Liver (tissue), 9 donors: Measurements from ENCODE around the gene NDUFS7. TPM values are rescaled to one million over a fixed set of nuclear protein-coding genes. Genes with fewer than 3 reads are reported as not detected.

Experiments used
- DNase-seq: peaks from one replicate; pipeline ENCODE4 v3.0.0-alpha.2; 2017; ENCODE audit warnings: low spot score
- H3K27ac ChIP-seq, 2 donors: one replicate each; pipeline ENCODE4 v1.7.0; 2013; ENCODE audit warnings: inconsistent platforms in 2 of 2, low read length in 2 of 2, control low read depth in 1 of 2, low read depth in 1 of 2, mild to moderate bottlenecking in 1 of 2
- H3K27me3 ChIP-seq, 4 donors: one replicate each; pipeline versions ENCODE4 v1.6.1 to v1.7.0; 2013; ENCODE audit warnings: low read length in 3 of 4, inconsistent platforms in 1 of 4, mild to moderate bottlenecking in 1 of 4, moderate library complexity in 1 of 4; ENCODE audit not compliant: control insufficient read depth in 4 of 4, insufficient read depth in 4 of 4
- H3K36me3 ChIP-seq, 4 donors: one replicate each; pipeline versions ENCODE4 v1.6.1 to v1.7.0; 2013; ENCODE audit warnings: low read length in 3 of 4, mild to moderate bottlenecking in 3 of 4, low read depth in 1 of 4, moderate library complexity in 1 of 4; ENCODE audit not compliant: control insufficient read depth in 4 of 4, insufficient read depth in 3 of 4
- H3K4me1 ChIP-seq, 4 donors: one replicate each; pipeline versions ENCODE4 v1.6.1 to v1.7.0; 2013; ENCODE audit warnings: low read length in 3 of 4, mild to moderate bottlenecking in 3 of 4, moderate library complexity in 1 of 4; ENCODE audit not compliant: control insufficient read depth in 4 of 4, insufficient read depth in 4 of 4
- H3K4me3 ChIP-seq, 3 donors: one replicate each; pipeline versions ENCODE4 v1.6.1 to v1.7.0; 2013; ENCODE audit warnings: low read length in 3 of 3, control low read depth in 1 of 3, low read depth in 1 of 3, mild to moderate bottlenecking in 1 of 3
- H3K9ac ChIP-seq, 2 donors: one replicate each; pipeline ENCODE4 v1.7.0; 2013; ENCODE audit warnings: low read length in 2 of 2, mild to moderate bottlenecking in 2 of 2, moderate library complexity in 2 of 2, control low read depth in 1 of 2, low read depth in 1 of 2
- H3K9me3 ChIP-seq, 4 donors: one replicate each; pipeline versions ENCODE4 v1.6.1 to v1.7.0; 2013; ENCODE audit warnings: low read length in 3 of 4; ENCODE audit not compliant: control insufficient read depth in 4 of 4
- EGR1 ChIP-seq, 2 donors: IDR thresholded peaks; 2 replicates each; pipeline ENCODE4 v1.6.1; 2016 to 2018; ENCODE audit warnings: antibody characterized with exemption in 2 of 2, low read depth in 2 of 2
- FOXA1 ChIP-seq: IDR thresholded peaks from 2 replicates; pipeline ENCODE4 v1.6.1; 2016; ENCODE audit warnings: antibody characterized with exemption
- FOXA2 ChIP-seq: IDR thresholded peaks from 2 replicates; pipeline ENCODE4 v1.6.1; 2016; ENCODE audit warnings: antibody characterized with exemption
- GABPA ChIP-seq, 2 donors: IDR thresholded peaks in 1 of 2; conservative IDR thresholded peaks in 1 of 2; 2 replicates each; pipeline ENCODE4 v1.6.1; 2016; ENCODE audit warnings: antibody characterized with exemption in 2 of 2, mild to moderate bottlenecking in 1 of 2, moderate library complexity in 1 of 2
- HNF4A ChIP-seq, 2 donors: conservative IDR thresholded peaks; 2 replicates each; pipeline ENCODE4 v1.6.1; 2016; ENCODE audit warnings: antibody characterized with exemption in 2 of 2, mild to moderate bottlenecking in 2 of 2
- HNF4G ChIP-seq: IDR thresholded peaks from 2 replicates; pipeline ENCODE4 v1.6.1; 2016; ENCODE audit warnings: antibody characterized with exemption
- JUND ChIP-seq, 2 donors: IDR thresholded peaks; 2 replicates each; pipeline ENCODE4 v1.6.1; 2016; ENCODE audit warnings: antibody characterized with exemption in 2 of 2
- NR2F2 ChIP-seq: IDR thresholded peaks from 2 replicates; pipeline ENCODE4 v1.6.1; 2016; ENCODE audit warnings: antibody characterized with exemption
- RAD21 ChIP-seq, 2 donors: IDR thresholded peaks; 2 replicates each; pipeline ENCODE4 v1.6.1; 2016; ENCODE audit warnings: antibody characterized with exemption in 2 of 2, mild to moderate bottlenecking in 2 of 2
- RXRA ChIP-seq, 2 donors: IDR thresholded peaks; 2 replicates each; pipeline ENCODE4 v1.6.1; 2017 to 2018; ENCODE audit warnings: antibody characterized with exemption in 2 of 2, mild to moderate bottlenecking in 1 of 2
- SP1 ChIP-seq: IDR thresholded peaks from 2 replicates; pipeline ENCODE4 v1.6.1; 2018; ENCODE audit warnings: antibody characterized with exemption, mild to moderate bottlenecking
- TAF1 ChIP-seq: conservative IDR thresholded peaks from 2 replicates; pipeline ENCODE4 v1.6.1; 2016; ENCODE audit warnings: antibody characterized with exemption, mild to moderate bottlenecking
- YY1 ChIP-seq: IDR thresholded peaks from 2 replicates; pipeline ENCODE4 v1.6.1; 2016; ENCODE audit warnings: antibody characterized with exemption, mild to moderate bottlenecking
- WGBS: extraction: QIAGEN DNeasy Blood & Tissue Kit; methylation state at CpG from one replicate; pipeline ENCODE4 v1.1.7; 2013; 5-methylcytosine and 5-hydroxymethylcytosine counted together
- polyA plus RNA-seq, 2 donors: library from polyadenylated mRNA; stranded (reverse) in 1 of 2; unstranded in 1 of 2; fragments of 200-250 nt in 1 of 2; fragments of >200 nt in 1 of 2; fragmentation: Nextera tagmentation in 1 of 2; extraction: Ambion mirVana in 1 of 2; gene quantifications; one replicate each; pipeline versions ENCODE4 v1.2.1 to v1.2.3, GENCODE V29; 2013 to 2015
- total RNA-seq, 2 donors: library from RNA; depleted of rRNA; stranded (reverse); fragments of >200 nt; gene quantifications; one replicate each; pipeline ENCODE4 v1.2.3, GENCODE V29; 2014
- TF ChIP-seq, protein P1 (sequence below): fragments of 150-350 bp; IDR thresholded peaks from 2 replicates; pipeline ENCODE4 v1.5.1; 2017; ENCODE audit warnings: improper control_type of control experiment, low read depth, low read length; ENCODE audit not compliant: missing input control
- TF ChIP-seq, protein P2 (sequence below): IDR thresholded peaks from 2 replicates; pipeline ENCODE4 v1.6.1; 2016; ENCODE audit warnings: antibody characterized with exemption, mild to moderate bottlenecking
- TF ChIP-seq, protein P3 (sequence below): IDR thresholded peaks from 2 replicates; pipeline ENCODE4 v1.6.1; 2016; ENCODE audit warnings: antibody characterized with exemption
- TF ChIP-seq, protein P4 (sequence below): IDR thresholded peaks from 2 replicates; pipeline ENCODE4 v1.6.1; 2016; ENCODE audit warnings: antibody characterized with exemption
- TF ChIP-seq, protein P5 (sequence below): IDR thresholded peaks from 2 replicates; pipeline ENCODE4 v1.6.1; 2016; ENCODE audit warnings: antibody characterized with exemption
- donor health status: healthy.
- donor health status: healthy.
- donor health status: healthy.
- donor health status: healthy.
- donor health status: healthy.

NDUFS7 gene
- total and polyA plus RNA-seq, 4 donors: 54.4 to 185 (median 128) TPM

DNA sequence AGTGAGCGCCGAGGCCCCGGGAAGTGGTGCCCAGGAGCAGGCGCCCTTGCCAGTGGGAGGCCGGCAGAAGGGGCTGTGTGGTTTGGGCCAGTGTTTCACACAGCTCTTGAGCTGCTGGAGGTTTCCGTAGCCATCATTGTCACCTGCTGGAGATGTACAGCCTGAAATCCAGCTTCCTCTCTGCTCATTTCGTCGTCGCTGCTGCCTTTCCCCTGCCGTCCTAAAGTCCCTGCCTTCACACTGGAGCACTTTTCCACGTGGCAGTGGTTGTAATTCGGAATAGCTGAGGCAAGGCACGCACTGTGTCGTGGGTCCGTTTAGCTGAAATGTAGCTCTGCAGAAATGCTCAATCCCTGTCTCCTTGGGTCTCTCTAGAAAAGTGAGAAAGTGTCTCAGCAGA lies 36.9 kb downstream of the NDUFS7 start:
- Histone ChIP-seq H3K27me3 (no peaks in the 10 kb centered on the region), H3K4me3 (no peak overlapping the region), H3K36me3 (peaks cover 20 to 33% (median 27%) of the 10 kb centered on the region in 4 donors), H3K9ac (no peak overlapping the region), H3K9me3 (no peaks in the 10 kb centered on the region), H3K27ac (no peak overlapping the region), H3K4me1 (peaks cover 25 to 72% (median 51%) of the 10 kb centered on the region in 4 donors)
- TF ChIP-seq, protein P1, sequence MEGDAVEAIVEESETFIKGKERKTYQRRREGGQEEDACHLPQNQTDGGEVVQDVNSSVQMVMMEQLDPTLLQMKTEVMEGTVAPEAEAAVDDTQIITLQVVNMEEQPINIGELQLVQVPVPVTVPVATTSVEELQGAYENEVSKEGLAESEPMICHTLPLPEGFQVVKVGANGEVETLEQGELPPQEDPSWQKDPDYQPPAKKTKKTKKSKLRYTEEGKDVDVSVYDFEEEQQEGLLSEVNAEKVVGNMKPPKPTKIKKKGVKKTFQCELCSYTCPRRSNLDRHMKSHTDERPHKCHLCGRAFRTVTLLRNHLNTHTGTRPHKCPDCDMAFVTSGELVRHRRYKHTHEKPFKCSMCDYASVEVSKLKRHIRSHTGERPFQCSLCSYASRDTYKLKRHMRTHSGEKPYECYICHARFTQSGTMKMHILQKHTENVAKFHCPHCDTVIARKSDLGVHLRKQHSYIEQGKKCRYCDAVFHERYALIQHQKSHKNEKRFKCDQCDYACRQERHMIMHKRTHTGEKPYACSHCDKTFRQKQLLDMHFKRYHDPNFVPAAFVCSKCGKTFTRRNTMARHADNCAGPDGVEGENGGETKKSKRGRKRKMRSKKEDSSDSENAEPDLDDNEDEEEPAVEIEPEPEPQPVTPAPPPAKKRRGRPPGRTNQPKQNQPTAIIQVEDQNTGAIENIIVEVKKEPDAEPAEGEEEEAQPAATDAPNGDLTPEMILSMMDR: no peak
- TF ChIP-seq, protein P2, sequence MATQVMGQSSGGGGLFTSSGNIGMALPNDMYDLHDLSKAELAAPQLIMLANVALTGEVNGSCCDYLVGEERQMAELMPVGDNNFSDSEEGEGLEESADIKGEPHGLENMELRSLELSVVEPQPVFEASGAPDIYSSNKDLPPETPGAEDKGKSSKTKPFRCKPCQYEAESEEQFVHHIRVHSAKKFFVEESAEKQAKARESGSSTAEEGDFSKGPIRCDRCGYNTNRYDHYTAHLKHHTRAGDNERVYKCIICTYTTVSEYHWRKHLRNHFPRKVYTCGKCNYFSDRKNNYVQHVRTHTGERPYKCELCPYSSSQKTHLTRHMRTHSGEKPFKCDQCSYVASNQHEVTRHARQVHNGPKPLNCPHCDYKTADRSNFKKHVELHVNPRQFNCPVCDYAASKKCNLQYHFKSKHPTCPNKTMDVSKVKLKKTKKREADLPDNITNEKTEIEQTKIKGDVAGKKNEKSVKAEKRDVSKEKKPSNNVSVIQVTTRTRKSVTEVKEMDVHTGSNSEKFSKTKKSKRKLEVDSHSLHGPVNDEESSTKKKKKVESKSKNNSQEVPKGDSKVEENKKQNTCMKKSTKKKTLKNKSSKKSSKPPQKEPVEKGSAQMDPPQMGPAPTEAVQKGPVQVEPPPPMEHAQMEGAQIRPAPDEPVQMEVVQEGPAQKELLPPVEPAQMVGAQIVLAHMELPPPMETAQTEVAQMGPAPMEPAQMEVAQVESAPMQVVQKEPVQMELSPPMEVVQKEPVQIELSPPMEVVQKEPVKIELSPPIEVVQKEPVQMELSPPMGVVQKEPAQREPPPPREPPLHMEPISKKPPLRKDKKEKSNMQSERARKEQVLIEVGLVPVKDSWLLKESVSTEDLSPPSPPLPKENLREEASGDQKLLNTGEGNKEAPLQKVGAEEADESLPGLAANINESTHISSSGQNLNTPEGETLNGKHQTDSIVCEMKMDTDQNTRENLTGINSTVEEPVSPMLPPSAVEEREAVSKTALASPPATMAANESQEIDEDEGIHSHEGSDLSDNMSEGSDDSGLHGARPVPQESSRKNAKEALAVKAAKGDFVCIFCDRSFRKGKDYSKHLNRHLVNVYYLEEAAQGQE: no peak
- TF ChIP-seq TAF1 (no peak), RAD21 (IDR thresholded peaks at IDR 0.05) (no peak), GABPA (IDR thresholded peaks at IDR 0.05 in 1 of 2, conservative IDR thresholded peaks at IDR 0.05 in 1 of 2) (no peak), FOXA2 (no peak), HNF4G (no peak), SP1 (no peak), YY1 (no peak), FOXA1 (no peak), NR2F2 (no peak), JUND (IDR thresholded peaks at IDR 0.05) (no peak), RXRA (IDR thresholded peaks at IDR 0.05) (no peak), EGR1 (IDR thresholded peaks at IDR 0.05; ENCODE audit: low read depth in 2 of 2) (no peak), HNF4A (conservative IDR thresholded peaks at IDR 0.05) (no peak)
- TF ChIP-seq, protein P3, sequence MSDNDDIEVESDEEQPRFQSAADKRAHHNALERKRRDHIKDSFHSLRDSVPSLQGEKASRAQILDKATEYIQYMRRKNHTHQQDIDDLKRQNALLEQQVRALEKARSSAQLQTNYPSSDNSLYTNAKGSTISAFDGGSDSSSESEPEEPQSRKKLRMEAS: no peak
- TF ChIP-seq, protein P4, sequence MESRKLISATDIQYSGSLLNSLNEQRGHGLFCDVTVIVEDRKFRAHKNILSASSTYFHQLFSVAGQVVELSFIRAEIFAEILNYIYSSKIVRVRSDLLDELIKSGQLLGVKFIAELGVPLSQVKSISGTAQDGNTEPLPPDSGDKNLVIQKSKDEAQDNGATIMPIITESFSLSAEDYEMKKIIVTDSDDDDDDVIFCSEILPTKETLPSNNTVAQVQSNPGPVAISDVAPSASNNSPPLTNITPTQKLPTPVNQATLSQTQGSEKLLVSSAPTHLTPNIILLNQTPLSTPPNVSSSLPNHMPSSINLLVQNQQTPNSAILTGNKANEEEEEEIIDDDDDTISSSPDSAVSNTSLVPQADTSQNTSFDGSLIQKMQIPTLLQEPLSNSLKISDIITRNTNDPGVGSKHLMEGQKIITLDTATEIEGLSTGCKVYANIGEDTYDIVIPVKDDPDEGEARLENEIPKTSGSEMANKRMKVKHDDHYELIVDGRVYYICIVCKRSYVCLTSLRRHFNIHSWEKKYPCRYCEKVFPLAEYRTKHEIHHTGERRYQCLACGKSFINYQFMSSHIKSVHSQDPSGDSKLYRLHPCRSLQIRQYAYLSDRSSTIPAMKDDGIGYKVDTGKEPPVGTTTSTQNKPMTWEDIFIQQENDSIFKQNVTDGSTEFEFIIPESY: no peak
- TF ChIP-seq, protein P5, sequence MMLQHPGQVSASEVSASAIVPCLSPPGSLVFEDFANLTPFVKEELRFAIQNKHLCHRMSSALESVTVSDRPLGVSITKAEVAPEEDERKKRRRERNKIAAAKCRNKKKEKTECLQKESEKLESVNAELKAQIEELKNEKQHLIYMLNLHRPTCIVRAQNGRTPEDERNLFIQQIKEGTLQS: no peak
- 96% methylated on average over 15 of the region's 15 CpGs for WGBS
- no peak for DNase-seq
